ENCODE measurements around the gene SCRT2. TPM values are rescaled to one million over a fixed set of nuclear protein-coding genes. Genes with fewer than 3 reads are reported as not detected.

SCRT2 gene
- polyA plus RNA-seq, 4 donors = not detected

DNA sequence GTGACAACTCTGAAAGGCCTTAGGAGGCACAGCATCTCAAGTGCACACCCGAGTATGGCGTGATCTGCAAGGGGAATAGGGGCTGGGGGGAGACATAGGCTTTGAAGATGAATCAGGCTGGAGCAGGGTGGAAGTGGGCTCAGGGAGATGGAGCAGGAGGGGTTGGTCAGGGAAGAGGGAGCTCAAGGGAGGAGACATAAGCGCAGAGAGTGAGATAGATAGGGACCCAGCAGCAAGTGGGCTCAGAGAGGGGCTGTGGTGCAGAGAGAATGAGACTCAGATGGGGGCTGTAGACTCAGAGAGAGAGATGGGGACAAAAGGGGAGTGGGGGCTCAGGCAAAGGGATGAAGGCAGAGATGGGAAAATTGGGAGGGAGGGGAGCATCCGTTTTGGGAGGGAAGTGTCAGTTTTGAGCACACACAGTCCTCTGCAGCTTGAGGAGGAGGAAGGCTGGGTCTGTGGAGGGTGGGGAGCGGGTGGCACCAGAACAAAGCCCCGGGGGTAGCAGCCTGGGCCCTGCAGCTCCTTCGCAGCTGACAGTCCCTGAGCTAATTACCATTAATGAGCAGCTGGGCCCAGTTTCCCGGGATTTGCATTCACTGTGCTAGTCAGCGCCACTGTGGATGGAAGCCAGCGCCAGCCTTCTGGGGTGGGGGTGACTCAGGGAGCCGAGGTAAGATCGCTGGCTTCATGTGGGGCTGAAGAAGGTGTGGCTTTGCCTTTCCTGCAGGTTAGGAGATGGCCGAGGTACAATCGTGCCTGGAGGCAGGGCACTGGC is 41.3 kb downstream of the SCRT2 start:
- 43 to 58% (median 54%) methylated on average over 14 of the region's 14 CpGs for WGBS, 3 donors
- H3K36me3 ChIP-seq (ENCODE audit: control insufficient read depth in 3 of 3, insufficient read depth in 2 of 3, low read depth in 1 of 3, low read length in 3 of 3) = no peaks in the 10 kb centered on the region
- H3K27ac ChIP-seq (ENCODE audit: low read depth in 1 of 3, low read length in 2 of 3) = no peak overlapping the region
- H3K4me3 ChIP-seq (ENCODE audit: low read depth in 1 of 3, low read length in 3 of 3) = no peak overlapping the region
- FAIRE-seq (no peak), DNase-seq (no peak)
- H3K4me1 ChIP-seq (ENCODE audit: control insufficient read depth in 3 of 3, insufficient read depth in 2 of 3, low read depth in 1 of 3, low read length in 2 of 3) = no peaks in the 10 kb centered on the region
- H3K9me3 ChIP-seq (ENCODE audit: control insufficient read depth in 2 of 2, insufficient read depth in 1 of 2, low read depth in 1 of 2, low read length in 1 of 2) = no peaks in the 10 kb centered on the region
- H3K27me3 ChIP-seq (ENCODE audit: control insufficient read depth in 3 of 3, insufficient read depth in 3 of 3, low read length in 3 of 3) = peaks cover 0 to 21% (median 0%) of the 10 kb centered on the region in 3 donors

DNA sequence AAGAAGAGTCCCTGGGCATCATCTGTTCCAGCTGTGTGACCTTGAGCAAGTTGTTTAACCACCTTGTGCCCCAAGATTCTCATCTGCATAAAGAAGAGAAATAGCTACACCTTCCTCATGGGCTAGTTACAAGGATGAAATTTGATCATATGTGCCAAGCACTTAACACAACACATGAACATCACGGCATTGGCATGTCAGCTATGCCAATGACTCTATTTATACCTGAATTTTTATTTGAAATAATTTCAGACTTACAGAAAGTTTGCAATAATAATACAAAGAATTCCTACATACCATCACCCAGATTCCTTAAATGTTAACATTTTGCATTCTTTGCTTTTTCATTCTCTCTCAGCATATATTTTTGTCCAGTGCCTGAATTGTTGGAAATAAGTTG is 44.5 kb downstream of the SCRT2 start:
- no peak for DNase-seq
- Histone ChIP-seq H3K27me3 (ENCODE audit: control insufficient read depth in 3 of 3, insufficient read depth in 3 of 3, low read length in 3 of 3) (peaks cover 0 to 19% (median 3%) of the 10 kb centered on the region in 3 donors), H3K36me3 (ENCODE audit: control insufficient read depth in 3 of 3, insufficient read depth in 2 of 3, low read depth in 1 of 3, low read length in 3 of 3) (no peaks in the 10 kb centered on the region), H3K9me3 (ENCODE audit: control insufficient read depth in 2 of 2, insufficient read depth in 1 of 2, low read depth in 1 of 2, low read length in 1 of 2) (no peaks in the 10 kb centered on the region), H3K4me3 (ENCODE audit: low read depth in 1 of 3, low read length in 3 of 3) (no peak overlapping the region), H3K27ac (ENCODE audit: low read depth in 1 of 3, low read length in 2 of 3) (no peak overlapping the region), H3K4me1 (ENCODE audit: control insufficient read depth in 3 of 3, insufficient read depth in 2 of 3, low read depth in 1 of 3, low read length in 2 of 3) (no peaks in the 10 kb centered on the region)
- no peak for FAIRE-seq
- WGBS, 3 donors = 50 to 76% (median 71%) methylated on average over 1 of the region's 1 CpG

DNA sequence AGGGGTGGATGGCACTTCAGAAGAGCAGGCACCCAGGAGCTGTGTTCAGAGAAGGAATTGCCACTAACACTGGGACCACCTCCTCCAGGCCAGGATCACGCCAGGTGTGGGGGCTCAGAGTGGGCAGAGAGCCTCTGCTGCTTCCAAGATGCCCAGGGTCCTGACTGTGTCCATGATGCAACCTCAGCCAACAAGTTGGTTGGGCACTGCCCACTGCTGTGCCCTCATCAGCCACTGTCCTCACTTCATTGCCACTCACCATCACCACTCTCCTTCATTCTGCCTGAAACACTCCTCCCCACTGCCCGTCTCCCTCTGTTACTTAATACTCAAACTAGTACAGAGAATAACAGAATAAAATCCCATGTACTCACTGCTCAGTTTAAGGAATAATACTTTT is 49.0 kb downstream of the SCRT2 start:
- no peaks in the 10 kb centered on the region for H3K9me3 ChIP-seq (ENCODE audit: control insufficient read depth in 2 of 2, insufficient read depth in 1 of 2, low read depth in 1 of 2, low read length in 1 of 2)
- H3K36me3 ChIP-seq (ENCODE audit: control insufficient read depth in 3 of 3, insufficient read depth in 2 of 3, low read depth in 1 of 3, low read length in 3 of 3) = no peaks in the 10 kb centered on the region
- FAIRE-seq (no peak), DNase-seq (no peak)
- no peak overlapping the region for H3K27ac ChIP-seq (ENCODE audit: low read depth in 1 of 3, low read length in 2 of 3)
- no peaks in the 10 kb centered on the region for H3K4me1 ChIP-seq (ENCODE audit: control insufficient read depth in 3 of 3, insufficient read depth in 2 of 3, low read depth in 1 of 3, low read length in 2 of 3)
- H3K27me3 ChIP-seq (ENCODE audit: control insufficient read depth in 3 of 3, insufficient read depth in 3 of 3, low read length in 3 of 3) = peaks cover 0 to 10% (median 5%) of the 10 kb centered on the region in 3 donors
- no peak overlapping the region for H3K4me3 ChIP-seq (ENCODE audit: low read depth in 1 of 3, low read length in 3 of 3)
- 62 to 76% (median 71%) methylated on average over 2 of the region's 2 CpGs for WGBS, 3 donors

DNA sequence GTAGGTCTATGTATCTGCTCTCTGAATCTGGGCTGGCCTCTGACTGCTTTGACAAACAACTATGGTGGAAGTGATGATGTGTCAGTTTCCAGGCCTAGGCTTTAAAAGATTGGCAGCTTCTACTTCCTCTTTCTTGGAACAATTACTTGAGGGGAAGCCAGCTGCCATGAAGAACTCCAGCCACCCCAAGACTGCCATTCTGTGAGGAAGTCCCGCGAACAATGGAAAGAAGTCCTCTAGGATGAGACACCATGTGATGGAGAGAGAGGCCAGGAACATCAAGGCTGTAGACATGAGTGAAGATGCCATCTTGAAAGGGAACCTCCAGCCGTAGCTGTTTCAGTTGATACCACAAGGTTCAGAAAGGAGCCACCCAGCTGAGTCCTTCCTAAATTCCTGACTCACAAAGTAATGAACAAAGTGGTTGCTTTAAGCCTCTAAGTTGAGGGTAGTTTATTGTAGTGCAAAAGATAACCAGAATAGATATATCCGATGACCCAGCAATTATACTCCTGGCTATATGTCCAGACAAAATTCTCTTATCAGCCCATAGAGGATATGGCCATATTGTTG is 50.2 kb downstream of the SCRT2 start:
- no peak for FAIRE-seq
- Histone ChIP-seq H3K4me3 (ENCODE audit: low read depth in 1 of 3, low read length in 3 of 3) (no peak overlapping the region), H3K27me3 (ENCODE audit: control insufficient read depth in 3 of 3, insufficient read depth in 3 of 3, low read length in 3 of 3) (peaks cover 0 to 13% (median 5%) of the 10 kb centered on the region in 3 donors), H3K36me3 (ENCODE audit: control insufficient read depth in 3 of 3, insufficient read depth in 2 of 3, low read depth in 1 of 3, low read length in 3 of 3) (no peaks in the 10 kb centered on the region), H3K9me3 (ENCODE audit: control insufficient read depth in 2 of 2, insufficient read depth in 1 of 2, low read depth in 1 of 2, low read length in 1 of 2) (no peaks in the 10 kb centered on the region), H3K4me1 (ENCODE audit: control insufficient read depth in 3 of 3, insufficient read depth in 2 of 3, low read depth in 1 of 3, low read length in 2 of 3) (no peaks in the 10 kb centered on the region), H3K27ac (ENCODE audit: low read depth in 1 of 3, low read length in 2 of 3) (no peak overlapping the region)
- 72 to 87% (median 80%) methylated on average over 4 of the region's 4 CpGs for WGBS, 3 donors
- DNase-seq = no peak

DNA sequence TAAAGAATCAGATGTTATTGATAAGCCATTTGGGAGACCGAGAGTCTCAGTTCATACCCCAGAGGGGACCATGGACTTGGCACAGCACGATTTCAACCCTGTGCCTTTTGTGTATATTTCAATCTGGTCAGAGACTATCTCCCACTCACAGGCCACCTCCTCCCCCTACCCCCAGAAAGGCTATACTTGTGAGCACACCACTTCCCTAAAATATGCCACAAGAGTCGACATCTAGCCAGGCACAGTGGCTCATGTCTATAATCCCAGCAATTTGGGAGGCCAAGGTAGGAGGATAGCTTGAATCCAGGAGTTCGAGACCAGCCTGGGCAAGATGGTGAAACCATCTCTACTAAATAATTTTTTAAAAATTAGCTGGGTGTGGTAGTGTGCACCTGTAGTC is 51.9 kb downstream of the SCRT2 start:
- no peak for FAIRE-seq
- WGBS, 3 donors = 53 to 63% (median 58%) methylated on average over 4 of the region's 4 CpGs

DNA sequence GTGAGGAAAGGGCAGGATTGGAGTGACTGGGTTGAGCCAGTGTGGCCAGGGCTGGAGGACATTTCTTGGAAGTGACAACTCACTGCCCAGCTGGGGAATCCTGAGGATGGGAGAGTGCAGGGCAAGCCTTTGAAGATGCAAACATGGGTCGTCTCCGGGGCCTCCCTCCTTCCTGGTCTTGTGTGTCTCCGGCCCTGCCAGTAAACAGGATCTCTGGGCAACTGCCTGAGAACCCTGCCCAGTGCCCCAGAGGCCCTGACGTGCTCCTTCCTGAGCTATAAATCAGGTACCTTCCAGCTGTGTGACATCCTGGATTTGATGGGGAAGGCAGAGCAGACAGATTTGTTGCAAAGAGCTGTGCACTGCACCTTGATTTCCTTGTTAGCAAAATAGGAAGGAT is 52.6 kb downstream of the SCRT2 start:
- 8 to 23% (median 16%) methylated on average over 4 of the region's 4 CpGs for WGBS, 3 donors
- no peak for DNase-seq

More for the DNA sequence above, 51.9 kb downstream of the SCRT2 start:
- H3K27me3 ChIP-seq (ENCODE audit: control insufficient read depth in 3 of 3, insufficient read depth in 3 of 3, low read length in 3 of 3) = peaks cover 0 to 19% (median 5%) of the 10 kb centered on the region in 3 donors
- H3K4me1 ChIP-seq (ENCODE audit: control insufficient read depth in 3 of 3, insufficient read depth in 2 of 3, low read depth in 1 of 3, low read length in 2 of 3) = no peaks in the 10 kb centered on the region
- no peak for DNase-seq
- no peaks in the 10 kb centered on the region for H3K9me3 ChIP-seq (ENCODE audit: control insufficient read depth in 2 of 2, insufficient read depth in 1 of 2, low read depth in 1 of 2, low read length in 1 of 2)
- H3K36me3 ChIP-seq (ENCODE audit: control insufficient read depth in 3 of 3, insufficient read depth in 2 of 3, low read depth in 1 of 3, low read length in 3 of 3) = no peaks in the 10 kb centered on the region
- H3K27ac ChIP-seq (ENCODE audit: low read depth in 1 of 3, low read length in 2 of 3) = no peak overlapping the region
- H3K4me3 ChIP-seq (ENCODE audit: low read depth in 1 of 3, low read length in 3 of 3) = no peak overlapping the region

DNA sequence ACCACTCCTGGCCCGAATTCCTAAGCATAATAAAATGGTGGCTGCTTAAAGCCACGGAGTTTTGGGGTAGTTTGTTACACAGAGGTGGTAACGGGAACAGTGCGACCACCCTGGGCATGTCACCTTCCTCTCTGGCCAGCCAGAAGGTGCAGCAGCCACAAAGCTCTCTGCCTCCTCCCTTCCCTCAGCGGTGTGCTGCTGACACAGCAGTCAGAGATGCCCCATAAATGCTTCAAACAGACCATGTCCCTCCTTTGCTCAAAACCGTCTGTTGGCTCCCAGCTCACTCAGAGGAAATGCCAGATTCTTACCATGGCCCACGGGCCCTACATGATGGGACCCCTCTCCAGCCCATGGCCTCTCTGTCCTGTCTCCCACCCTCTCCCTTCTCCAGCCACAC is 53.4 kb downstream of the SCRT2 start:
- DNase-seq (no peak), FAIRE-seq (no peak)
- Histone ChIP-seq H3K27ac (ENCODE audit: low read depth in 1 of 3, low read length in 2 of 3) (no peak overlapping the region), H3K27me3 (ENCODE audit: control insufficient read depth in 3 of 3, insufficient read depth in 3 of 3, low read length in 3 of 3) (peaks cover 0 to 17% (median 12%) of the 10 kb centered on the region in 3 donors), H3K9me3 (ENCODE audit: control insufficient read depth in 2 of 2, insufficient read depth in 1 of 2, low read depth in 1 of 2, low read length in 1 of 2) (peaks cover 0 to 6% of the 10 kb centered on the region in 2 donors), H3K4me3 (ENCODE audit: low read depth in 1 of 3, low read length in 3 of 3) (no peak overlapping the region), H3K36me3 (ENCODE audit: control insufficient read depth in 3 of 3, insufficient read depth in 2 of 3, low read depth in 1 of 3, low read length in 3 of 3) (no peaks in the 10 kb centered on the region), H3K4me1 (ENCODE audit: control insufficient read depth in 3 of 3, insufficient read depth in 2 of 3, low read depth in 1 of 3, low read length in 2 of 3) (no peaks in the 10 kb centered on the region)
- 66 to 69% (median 69%) methylated on average over 7 of the region's 7 CpGs for WGBS, 3 donors

More for the DNA sequence above, 52.6 kb downstream of the SCRT2 start:
- H3K27me3 ChIP-seq (ENCODE audit: control insufficient read depth in 3 of 3, insufficient read depth in 3 of 3, low read length in 3 of 3) = peaks cover 0 to 17% (median 8%) of the 10 kb centered on the region in 3 donors
- no peaks in the 10 kb centered on the region for H3K4me1 ChIP-seq (ENCODE audit: control insufficient read depth in 3 of 3, insufficient read depth in 2 of 3, low read depth in 1 of 3, low read length in 2 of 3)
- no peak overlapping the region for H3K27ac ChIP-seq (ENCODE audit: low read depth in 1 of 3, low read length in 2 of 3)
- H3K9me3 ChIP-seq (ENCODE audit: control insufficient read depth in 2 of 2, insufficient read depth in 1 of 2, low read depth in 1 of 2, low read length in 1 of 2) = peaks cover 0 to 3% of the 10 kb centered on the region in 2 donors
- H3K4me3 ChIP-seq (ENCODE audit: low read depth in 1 of 3, low read length in 3 of 3) = no peak overlapping the region
- no peak for FAIRE-seq
- no peaks in the 10 kb centered on the region for H3K36me3 ChIP-seq (ENCODE audit: control insufficient read depth in 3 of 3, insufficient read depth in 2 of 3, low read depth in 1 of 3, low read length in 3 of 3)

DNA sequence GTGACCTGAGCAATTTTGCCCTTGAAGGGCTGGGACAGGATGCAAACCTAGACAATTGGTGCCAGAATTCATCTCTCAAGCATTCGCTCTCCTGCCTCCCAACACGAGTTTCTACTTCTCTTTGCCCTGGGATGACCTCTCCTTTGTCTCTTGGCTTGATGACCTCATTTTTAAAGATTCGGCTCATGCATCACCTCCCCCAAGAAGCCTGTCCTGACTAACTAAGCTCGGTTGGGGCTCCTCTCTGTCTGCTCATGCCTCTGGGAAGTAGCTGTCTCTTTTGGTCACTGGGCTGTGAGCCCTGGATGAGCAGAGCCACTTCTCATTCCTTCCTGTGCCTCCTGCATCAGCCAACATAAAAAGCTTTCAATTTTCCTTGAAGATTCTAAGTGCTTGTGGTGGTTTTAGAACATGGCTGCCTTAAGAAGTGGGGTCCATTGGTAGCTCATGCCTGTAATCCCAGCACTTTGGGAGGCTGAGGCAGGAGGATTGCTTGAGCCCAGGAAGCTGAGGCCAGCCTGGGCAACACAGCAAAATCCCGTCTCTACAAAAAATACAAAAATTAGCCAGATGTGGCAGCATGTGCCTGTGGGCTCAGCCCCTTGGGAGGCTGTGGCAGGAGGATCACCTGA is 54.4 kb downstream of the SCRT2 start:
- H3K9me3 ChIP-seq (ENCODE audit: control insufficient read depth in 2 of 2, insufficient read depth in 1 of 2, low read depth in 1 of 2, low read length in 1 of 2) = peaks cover 0 to 6% of the 10 kb centered on the region in 2 donors
- no peak overlapping the region for H3K4me3 ChIP-seq (ENCODE audit: low read depth in 1 of 3, low read length in 3 of 3)
- WGBS, 3 donors = 39 to 52% (median 49%) methylated on average over 5 of the region's 5 CpGs
- H3K36me3 ChIP-seq (ENCODE audit: control insufficient read depth in 3 of 3, insufficient read depth in 2 of 3, low read depth in 1 of 3, low read length in 3 of 3) = no peaks in the 10 kb centered on the region
- H3K4me1 ChIP-seq (ENCODE audit: control insufficient read depth in 3 of 3, insufficient read depth in 2 of 3, low read depth in 1 of 3, low read length in 2 of 3) = no peaks in the 10 kb centered on the region
- no peak overlapping the region for H3K27ac ChIP-seq (ENCODE audit: low read depth in 1 of 3, low read length in 2 of 3)
- FAIRE-seq (no peak), DNase-seq (no peak)
- H3K27me3 ChIP-seq (ENCODE audit: control insufficient read depth in 3 of 3, insufficient read depth in 3 of 3, low read length in 3 of 3) = peaks cover 0 to 15% (median 9%) of the 10 kb centered on the region in 3 donors

All from small intestine (tissue), 7 donors.